ENCODE measurements around the gene ZFAND3. TPM values are rescaled to one million over a fixed set of nuclear protein-coding genes. Genes with fewer than 3 reads are reported as not detected.

Gene ZFAND3
- total RNA-seq, 1 experiment from 2014 or later: 22.2 TPM

GRCh38 chr6:37776566-37776965 lies 43.0 kb upstream of the ZFAND3 start:
- no peaks in the 10 kb centered on the region for H3K9me3 ChIP-seq (ENCODE audit: low read length)
- H3K4me2 ChIP-seq (ENCODE audit: low read length): no peak overlapping the region
- DNase-seq: no peak
- CTCF ChIA-PET: no interaction called here
- H3K4me3 ChIP-seq (ENCODE audit: low read length): no peak overlapping the region
- no peaks in the 10 kb centered on the region for H4K20me1 ChIP-seq (ENCODE audit: low read length)
- H3K9me2 ChIP-seq (replicated peaks; ENCODE audit: low read length): no peaks in the 10 kb centered on the region
- POLR2A ChIA-PET (ENCODE audit: unreplicated experiment): no interaction called here
- no peaks in the 10 kb centered on the region for H3K27me3 ChIP-seq (ENCODE audit: low read length)
- no peak overlapping the region for H2AFZ ChIP-seq (ENCODE audit: low read length)
- H3K27ac ChIP-seq (ENCODE audit: low read length): no peak overlapping the region
- TF ChIP-seq EZH2 (IDR thresholded peaks at IDR 0.05; ENCODE audit: low read length, unreplicated experiment) (no peak), CTCF (conservative IDR thresholded peaks at IDR 0.05; ENCODE audit: low read depth, low read length) (no peak), EZH2phosphoT487 (IDR thresholded peaks at IDR 0.05; ENCODE audit: borderline replicate concordance, low read length) (no peak)
- no peak overlapping the region for H3K9ac ChIP-seq (ENCODE audit: low read length)
- no TSS peak for BruUV-seq (replicated peaks)
- ATAC-seq: no peak
- no peaks in the 10 kb centered on the region for H3F3A ChIP-seq (ENCODE audit: low read length, unreplicated experiment)
- no peaks in the 10 kb centered on the region for H3K36me3 ChIP-seq (ENCODE audit: low read depth, low read length)
- H3K4me1 ChIP-seq (ENCODE audit: insufficient read depth, low read length): no peaks in the 10 kb centered on the region
- intact Hi-C loops (cut with micrococcal nuclease): no loop called here
- no peaks in the 10 kb centered on the region for H3K79me2 ChIP-seq (ENCODE audit: low read length)

- CTCF ChIA-PET: no interaction called here
- H3K4me1 ChIP-seq (ENCODE audit: insufficient read depth, low read length): no peaks in the 10 kb centered on the region
- ATAC-seq (no peak), DNase-seq (no peak)
- no peaks in the 10 kb centered on the region for H4K20me1 ChIP-seq (ENCODE audit: low read length)
- no peak overlapping the region for H3K27ac ChIP-seq (ENCODE audit: low read length)
- POLR2A ChIA-PET (ENCODE audit: unreplicated experiment): no interaction called here
- H3K4me2 ChIP-seq (ENCODE audit: low read length): no peak overlapping the region
- no peak for TF ChIP-seq CTCF (conservative IDR thresholded peaks at IDR 0.05; ENCODE audit: low read depth, low read length)
- TF ChIP-seq EZH2phosphoT487 (IDR thresholded peaks at IDR 0.05; ENCODE audit: borderline replicate concordance, low read length): no peak
- TF ChIP-seq EZH2 (IDR thresholded peaks at IDR 0.05; ENCODE audit: low read length, unreplicated experiment): no peak
- H3K9me2 ChIP-seq (replicated peaks; ENCODE audit: low read length): no peaks in the 10 kb centered on the region
- no peaks in the 10 kb centered on the region for H3K36me3 ChIP-seq (ENCODE audit: low read depth, low read length)
- no peaks in the 10 kb centered on the region for H3K27me3 ChIP-seq (ENCODE audit: low read length)
- no peaks in the 10 kb centered on the region for H3K9me3 ChIP-seq (ENCODE audit: low read length)
- H3K9ac ChIP-seq (ENCODE audit: low read length): no peak overlapping the region
- H3K4me3 ChIP-seq (ENCODE audit: low read length): no peak overlapping the region
- H3K79me2 ChIP-seq (ENCODE audit: low read length): no peaks in the 10 kb centered on the region
- BruUV-seq (replicated peaks): no TSS peak
- intact Hi-C loops (cut with micrococcal nuclease): no loop called here
- no peaks in the 10 kb centered on the region for H3F3A ChIP-seq (ENCODE audit: low read length, unreplicated experiment)
- no peak overlapping the region for H2AFZ ChIP-seq (ENCODE audit: low read length)
These were observed 42.2 kb upstream of the ZFAND3 start for GRCh38 chr6:37777272-37777834.

GRCh38 chr6:37779111-37779800 lies 40.3 kb upstream of the ZFAND3 start:
- CTCF ChIA-PET: no interaction called here
- no TSS peak for BruUV-seq (replicated peaks)
- ATAC-seq: no peak

More at GRCh38 chr6:37779111-37779800, 40.3 kb upstream of the ZFAND3 start:
- Histone ChIP-seq H3K9me3 (ENCODE audit: low read length) (no peaks in the 10 kb centered on the region), H3K4me1 (ENCODE audit: insufficient read depth, low read length) (peaks cover 10% of the 10 kb centered on the region), H3K4me3 (ENCODE audit: low read length) (no peak overlapping the region), H3K9me2 (replicated peaks; ENCODE audit: low read length) (no peaks in the 10 kb centered on the region), H2AFZ (ENCODE audit: low read length) (no peak overlapping the region), H3K27ac (ENCODE audit: low read length) (no peak overlapping the region), H3K27me3 (ENCODE audit: low read length) (no peaks in the 10 kb centered on the region), H3K4me2 (ENCODE audit: low read length) (no peak overlapping the region), H4K20me1 (ENCODE audit: low read length) (no peaks in the 10 kb centered on the region), H3F3A (ENCODE audit: low read length, unreplicated experiment) (no peaks in the 10 kb centered on the region), H3K36me3 (ENCODE audit: low read depth, low read length) (no peaks in the 10 kb centered on the region), H3K9ac (ENCODE audit: low read length) (no peak overlapping the region), H3K79me2 (ENCODE audit: low read length) (no peaks in the 10 kb centered on the region)
- POLR2A ChIA-PET (ENCODE audit: unreplicated experiment): no interaction called here
- no peak for DNase-seq
- TF ChIP-seq CTCF (conservative IDR thresholded peaks at IDR 0.05; ENCODE audit: low read depth, low read length) (no peak), EZH2phosphoT487 (IDR thresholded peaks at IDR 0.05; ENCODE audit: borderline replicate concordance, low read length) (no peak), EZH2 (IDR thresholded peaks at IDR 0.05; ENCODE audit: low read length, unreplicated experiment) (no peak)
- intact Hi-C loops (cut with micrococcal nuclease): no loop called here

Data from PC-3 (cell line).